Thyroid gland (tissue), 4 donors: ENCODE measurements around the gene ZNF264.

Source experiments
- POLR2A ChIP-seq, 2 donors: fragments of 450-650 bp; IDR thresholded peaks; one replicate each; pipeline ENCODE4 v1.6.1; 2017; ENCODE audit warnings: antibody characterized with exemption in 2 of 2, mild to moderate bottlenecking in 2 of 2, moderate library complexity in 1 of 2
- TF ChIP-seq, protein P1 (sequence below), 6 experiments: fragments of 200-600 bp in 3 of 6; fragments of 450-650 bp in 3 of 6; sonication (generic) in 3 of 6; IDR thresholded peaks; one replicate each; pipeline ENCODE4 v1.5.1; 2016 to 2019; ENCODE audit warnings: antibody characterized with exemption in 6 of 6, mild to moderate bottlenecking in 2 of 6, inconsistent platforms in 1 of 6, moderate library complexity in 1 of 6

GRCh38 chr19:57152921-57153320 lies 38.4 kb upstream of the ZNF264 start:
- TF ChIP-seq, protein P1, sequence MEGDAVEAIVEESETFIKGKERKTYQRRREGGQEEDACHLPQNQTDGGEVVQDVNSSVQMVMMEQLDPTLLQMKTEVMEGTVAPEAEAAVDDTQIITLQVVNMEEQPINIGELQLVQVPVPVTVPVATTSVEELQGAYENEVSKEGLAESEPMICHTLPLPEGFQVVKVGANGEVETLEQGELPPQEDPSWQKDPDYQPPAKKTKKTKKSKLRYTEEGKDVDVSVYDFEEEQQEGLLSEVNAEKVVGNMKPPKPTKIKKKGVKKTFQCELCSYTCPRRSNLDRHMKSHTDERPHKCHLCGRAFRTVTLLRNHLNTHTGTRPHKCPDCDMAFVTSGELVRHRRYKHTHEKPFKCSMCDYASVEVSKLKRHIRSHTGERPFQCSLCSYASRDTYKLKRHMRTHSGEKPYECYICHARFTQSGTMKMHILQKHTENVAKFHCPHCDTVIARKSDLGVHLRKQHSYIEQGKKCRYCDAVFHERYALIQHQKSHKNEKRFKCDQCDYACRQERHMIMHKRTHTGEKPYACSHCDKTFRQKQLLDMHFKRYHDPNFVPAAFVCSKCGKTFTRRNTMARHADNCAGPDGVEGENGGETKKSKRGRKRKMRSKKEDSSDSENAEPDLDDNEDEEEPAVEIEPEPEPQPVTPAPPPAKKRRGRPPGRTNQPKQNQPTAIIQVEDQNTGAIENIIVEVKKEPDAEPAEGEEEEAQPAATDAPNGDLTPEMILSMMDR (IDR thresholded peaks at IDR 0.05): no peak
- no peak for TF ChIP-seq POLR2A (IDR thresholded peaks at IDR 0.05)
